Suppressor macrophage (primary cell): ENCODE results near the gene RAPGEF1.

Experiments
- DNase-seq, 4 experiments: peaks; one replicate each; pipeline ENCODE4 v3.0.0-alpha.2; 2020 to 2022

The RAPGEF1 gene

GRCh38 chr9:131603711-131604439 lies 136.0 kb downstream of the RAPGEF1 start:
- no peak for DNase-seq

GRCh38 chr9:131603199-131603598 lies 136.7 kb downstream of the RAPGEF1 start:
- peak; percentile 78 to 88 (median 82) for DNase-seq

- no peak for DNase-seq
Observed at GRCh38 chr9:131601683-131602181, 138.1 kb downstream of the RAPGEF1 start.

GRCh38 chr9:131598121-131598520 lies 141.8 kb downstream of the RAPGEF1 start:
- peak; percentile 95 to 98 (median 96) for DNase-seq

- DNase-seq: no peak
Observed at GRCh38 chr9:131597246-131597645, 142.6 kb downstream of the RAPGEF1 start.

DNA sequence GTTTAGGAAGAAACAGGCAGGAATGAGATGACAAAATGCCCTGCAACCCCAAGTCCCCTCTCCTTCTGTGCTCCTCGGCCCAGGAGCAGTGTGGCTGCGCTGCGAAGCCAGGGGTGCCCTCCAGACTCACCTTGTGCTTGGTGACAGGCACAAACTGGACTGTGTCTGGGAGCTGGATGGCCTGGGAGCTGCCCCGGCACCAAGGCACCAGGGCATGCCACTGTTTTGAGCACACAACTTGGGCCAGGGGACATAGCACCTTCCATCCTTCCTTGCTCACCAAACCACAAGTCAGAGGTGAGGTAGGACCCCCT lies 143.5 kb downstream of the RAPGEF1 start:
- no peak for DNase-seq

DNA sequence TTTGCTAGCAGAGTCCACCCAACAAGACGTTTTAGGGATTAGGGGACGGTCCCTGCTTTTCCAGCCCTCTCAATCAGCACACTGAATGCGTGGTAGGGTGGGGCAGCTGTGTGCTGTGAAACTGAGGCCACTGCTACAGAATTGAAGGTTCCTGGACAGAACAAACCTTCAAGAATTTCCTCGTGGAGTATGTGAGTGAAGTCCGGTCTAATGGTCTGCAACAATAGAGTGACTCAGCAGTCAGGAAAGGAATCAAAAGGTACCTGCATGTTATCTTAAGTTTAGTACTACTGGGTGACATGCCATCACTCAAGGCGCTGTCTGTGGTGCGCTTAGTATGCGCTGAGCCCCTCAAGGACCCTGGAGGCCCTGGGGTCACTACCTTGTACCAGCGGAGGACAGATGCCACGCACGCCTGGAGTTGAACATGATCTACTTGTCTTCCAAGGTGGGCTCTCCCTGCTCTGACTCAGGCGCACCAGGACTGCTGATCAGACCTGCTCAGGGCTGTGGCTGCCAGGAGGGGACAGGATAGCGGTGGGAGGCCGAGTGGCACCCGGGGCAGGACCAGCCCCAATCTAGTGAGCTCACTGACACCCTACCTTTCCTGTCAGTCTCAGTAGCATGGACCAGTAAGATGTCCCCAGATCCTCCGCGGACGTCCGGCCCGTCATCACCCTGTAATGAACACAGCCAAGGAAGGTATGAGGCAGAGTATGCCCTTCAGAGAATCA lies 144.0 kb downstream of the RAPGEF1 start:
- no peak for DNase-seq

- peak; percentile 63 to 81 (median 74) for DNase-seq
Observed at GRCh38 chr9:131594906-131595665, 144.8 kb downstream of the RAPGEF1 start.

- DNase-seq: no peak
Observed at GRCh38 chr9:131593936-131594665, 145.8 kb downstream of the RAPGEF1 start.

DNA sequence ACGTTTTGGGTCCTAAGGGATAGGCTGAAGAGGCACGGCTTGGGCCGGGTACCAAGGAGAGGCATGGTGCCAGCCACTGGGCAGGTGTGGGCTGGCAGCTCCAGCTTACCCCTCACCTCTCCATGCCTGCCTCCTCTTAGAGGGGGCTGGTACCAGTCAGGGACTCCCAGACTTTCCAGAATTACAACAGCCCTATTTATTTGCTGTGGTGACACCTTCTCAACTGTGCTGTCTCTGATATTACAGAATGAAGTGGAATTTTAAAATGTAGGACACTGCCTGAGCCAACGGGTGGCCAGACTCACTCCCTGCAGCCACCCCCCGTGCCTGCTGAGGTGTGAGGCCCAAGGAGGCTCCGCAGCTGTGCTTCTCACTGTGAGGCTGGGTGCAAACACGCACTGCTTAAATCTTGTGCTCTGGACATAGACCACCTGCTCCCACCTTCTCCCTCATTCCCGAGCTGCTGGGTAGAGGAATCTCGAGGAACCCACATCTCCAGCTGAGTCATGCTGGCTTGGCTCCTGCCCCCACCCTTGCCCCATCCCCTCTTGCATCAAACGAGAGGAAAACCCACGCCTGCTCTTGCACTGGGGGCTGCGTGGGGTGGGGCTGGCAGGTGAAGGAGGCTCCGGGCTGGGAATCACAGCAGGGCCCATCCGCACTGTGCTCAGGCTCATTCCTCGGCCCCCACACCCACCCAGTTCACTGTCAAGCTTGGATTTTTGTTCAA lies 146.6 kb downstream of the RAPGEF1 start:
- peak in 2 of 4 experiments; percentile 59 to 63 for DNase-seq

DNA sequence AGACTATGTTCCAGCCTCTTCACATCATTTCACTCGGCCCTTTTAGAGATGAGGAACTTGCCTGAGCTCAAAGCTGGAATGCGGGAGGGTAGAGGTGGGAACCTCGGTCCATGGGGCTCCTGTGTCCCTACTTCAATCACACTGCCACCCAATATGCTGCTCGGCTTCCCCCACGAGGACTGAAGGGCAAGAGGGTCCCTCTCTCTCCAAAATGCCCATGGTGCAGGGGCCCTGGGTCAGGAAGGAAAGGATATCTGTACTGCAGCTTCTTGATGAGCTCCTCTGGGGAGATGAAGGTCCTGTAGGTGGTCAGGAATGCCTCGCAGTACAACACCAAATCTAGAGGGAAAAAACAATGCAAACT lies 148.0 kb downstream of the RAPGEF1 start:
- no peak for DNase-seq

- peak; percentile 83 to 92 (median 88) for DNase-seq
Observed at GRCh38 chr9:131590907-131591844, 148.7 kb downstream of the RAPGEF1 start.

DNA sequence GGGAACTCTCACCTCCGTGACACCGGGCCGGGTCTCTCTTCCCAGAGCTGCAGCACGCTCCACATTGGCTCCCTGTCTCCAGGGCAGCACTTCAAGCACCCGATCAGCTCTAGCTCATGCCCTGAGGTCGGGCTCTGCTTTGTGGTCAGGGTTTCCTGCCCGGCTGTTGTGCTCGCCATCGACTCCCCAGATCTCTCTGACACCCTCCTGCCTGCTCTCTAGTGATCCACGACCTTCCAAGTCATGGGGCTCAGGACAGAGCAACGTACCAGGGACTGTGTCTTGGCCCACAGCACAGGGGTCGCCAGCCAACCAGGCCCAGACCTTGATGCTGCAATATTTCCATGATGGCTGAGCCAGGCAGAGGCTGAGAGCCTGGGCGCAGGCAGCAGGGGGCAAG lies 149.4 kb downstream of the RAPGEF1 start:
- peak in 1 of 4 experiments; percentile 73 for DNase-seq

GRCh38 chr9:131589993-131590392 lies 149.9 kb downstream of the RAPGEF1 start:
- DNase-seq: no peak

DNA sequence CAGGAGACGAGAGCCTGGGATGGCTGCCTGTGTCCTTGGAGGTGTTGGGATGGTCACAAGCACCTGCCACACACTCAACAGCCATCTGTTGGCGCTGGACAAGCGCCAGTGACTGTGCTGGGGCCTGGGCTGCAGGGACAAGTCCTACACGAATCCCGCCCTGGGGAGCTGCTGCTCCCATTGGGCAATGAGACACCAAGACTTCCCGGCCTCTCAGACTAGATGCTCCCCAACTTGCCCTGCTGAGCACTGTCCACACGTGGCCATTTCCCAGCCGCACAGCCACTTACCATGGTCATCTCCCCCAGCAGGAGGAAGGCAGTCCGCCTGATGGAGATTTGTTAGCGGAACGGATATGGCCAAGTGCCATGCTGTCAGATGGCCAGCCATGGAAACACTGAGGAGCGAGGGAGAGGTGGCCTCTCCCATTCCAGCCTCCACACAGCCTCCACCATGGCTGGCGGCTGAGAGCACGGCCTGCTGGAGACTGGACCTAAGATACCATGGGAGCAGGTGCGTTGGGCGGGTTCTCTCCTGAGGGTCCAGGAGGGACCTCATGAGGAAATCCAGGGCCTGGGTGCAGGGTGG lies 150.7 kb downstream of the RAPGEF1 start:
- DNase-seq: no peak

- no peak for DNase-seq
Observed at GRCh38 chr9:131588396-131588795, 151.5 kb downstream of the RAPGEF1 start.

DNA sequence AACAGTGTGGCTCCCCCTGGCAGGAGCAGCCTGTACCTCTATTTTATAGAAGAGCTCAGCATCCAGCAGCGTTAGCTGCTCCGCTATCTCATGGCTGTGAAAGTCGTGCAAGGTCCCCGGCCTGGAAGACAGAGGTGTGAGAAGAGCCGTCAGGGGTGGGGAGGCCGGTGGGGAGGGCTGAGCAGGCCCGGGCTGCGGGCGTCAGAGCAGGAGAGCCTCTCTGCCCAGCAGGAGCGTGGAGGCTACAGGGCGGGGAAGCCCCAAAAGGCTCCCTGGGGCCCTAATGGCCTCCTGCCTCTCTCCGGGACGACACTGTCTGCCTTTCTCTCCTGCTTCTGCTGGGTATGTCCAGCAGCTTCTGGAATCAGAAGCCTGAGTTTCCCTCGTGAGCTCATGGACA lies 152.0 kb downstream of the RAPGEF1 start:
- no peak for DNase-seq

- DNase-seq: no peak
Observed at GRCh38 chr9:131587331-131587730, 152.5 kb downstream of the RAPGEF1 start.

DNA sequence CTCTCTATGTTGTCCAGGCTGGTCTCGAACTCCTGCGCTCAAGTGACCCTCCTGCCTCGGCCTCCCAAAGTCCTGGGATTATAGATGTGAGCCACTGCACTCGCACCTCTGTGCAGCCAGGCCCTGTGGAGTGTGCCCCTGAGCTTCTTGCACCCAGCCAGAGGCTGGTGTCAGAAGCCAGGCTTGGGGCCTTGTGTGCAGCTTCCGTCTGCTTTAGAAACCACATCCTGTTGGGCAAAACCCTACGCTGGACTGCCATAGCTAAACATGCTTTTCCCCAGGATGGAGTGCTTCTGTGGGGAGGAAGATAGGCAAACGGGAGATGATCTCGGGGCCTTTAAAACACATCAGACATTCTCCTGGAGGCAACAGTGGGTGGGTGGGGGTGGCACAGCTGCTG lies 154.5 kb downstream of the RAPGEF1 start:
- DNase-seq: peak; percentile 75 to 88 (median 84)

GRCh38 chr9:131584858-131585257 lies 155.0 kb downstream of the RAPGEF1 start:
- no peak for DNase-seq
